ENCODE measurements around the gene C15orf39.
"Not testable (repeated sequence)": the region's sequence is repeated elsewhere in the genome, so short reads cannot be mapped to it uniquely, and the experiment has no call there.

C15orf39 gene

DNA sequence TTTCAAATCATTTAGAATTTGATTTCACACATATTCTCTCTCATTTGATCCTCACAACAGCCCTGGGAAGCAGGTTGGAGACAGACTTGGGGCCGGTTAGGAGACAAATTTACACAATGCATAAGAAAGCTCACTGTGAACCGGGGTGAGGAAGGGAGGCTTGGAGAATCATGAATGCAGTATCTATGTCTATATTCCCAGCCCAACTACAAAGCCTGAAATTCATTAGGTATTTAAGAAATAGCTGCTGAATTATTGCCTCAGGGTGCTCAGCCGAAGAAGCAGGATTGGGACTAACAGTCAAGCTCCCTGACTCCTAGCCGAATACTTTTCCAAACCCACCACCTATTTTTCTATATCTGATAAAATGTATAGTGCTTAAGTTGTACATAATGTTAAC is 48.0 kb downstream of the C15orf39 start:
- H3K4me3 ChIP-seq (ENCODE audit: low read depth, low read length) = no peak overlapping the region
- TF ChIP-seq, protein P1, sequence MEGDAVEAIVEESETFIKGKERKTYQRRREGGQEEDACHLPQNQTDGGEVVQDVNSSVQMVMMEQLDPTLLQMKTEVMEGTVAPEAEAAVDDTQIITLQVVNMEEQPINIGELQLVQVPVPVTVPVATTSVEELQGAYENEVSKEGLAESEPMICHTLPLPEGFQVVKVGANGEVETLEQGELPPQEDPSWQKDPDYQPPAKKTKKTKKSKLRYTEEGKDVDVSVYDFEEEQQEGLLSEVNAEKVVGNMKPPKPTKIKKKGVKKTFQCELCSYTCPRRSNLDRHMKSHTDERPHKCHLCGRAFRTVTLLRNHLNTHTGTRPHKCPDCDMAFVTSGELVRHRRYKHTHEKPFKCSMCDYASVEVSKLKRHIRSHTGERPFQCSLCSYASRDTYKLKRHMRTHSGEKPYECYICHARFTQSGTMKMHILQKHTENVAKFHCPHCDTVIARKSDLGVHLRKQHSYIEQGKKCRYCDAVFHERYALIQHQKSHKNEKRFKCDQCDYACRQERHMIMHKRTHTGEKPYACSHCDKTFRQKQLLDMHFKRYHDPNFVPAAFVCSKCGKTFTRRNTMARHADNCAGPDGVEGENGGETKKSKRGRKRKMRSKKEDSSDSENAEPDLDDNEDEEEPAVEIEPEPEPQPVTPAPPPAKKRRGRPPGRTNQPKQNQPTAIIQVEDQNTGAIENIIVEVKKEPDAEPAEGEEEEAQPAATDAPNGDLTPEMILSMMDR (IDR thresholded peaks at IDR 0.05; ENCODE audit: low read depth, low read length, missing control alignments) = no peak
- no peak for DNase-seq (ENCODE audit: low read depth)

DNA sequence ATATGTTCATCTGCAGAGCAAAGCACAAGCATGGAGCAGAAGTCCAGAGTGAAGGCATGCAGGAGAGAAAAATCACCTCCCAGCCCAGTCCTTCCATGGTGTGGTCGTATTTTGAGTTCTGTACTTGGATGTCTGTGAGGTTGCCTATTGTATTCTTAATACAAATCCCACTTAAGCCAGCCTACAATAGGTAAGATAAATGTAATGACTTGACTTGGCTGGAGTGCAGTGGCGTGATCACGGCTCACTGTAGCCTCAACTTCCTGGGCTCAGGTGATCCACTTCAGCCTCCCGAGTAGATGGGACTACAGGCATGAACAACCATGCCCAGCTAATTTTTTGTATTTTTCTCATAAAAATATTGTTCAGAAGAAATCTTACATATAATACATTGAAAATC is 49.7 kb downstream of the C15orf39 start:
- H3K4me3 ChIP-seq (ENCODE audit: low read depth, low read length); DNase-seq (ENCODE audit: low read depth): not testable (repeated sequence)

DNA sequence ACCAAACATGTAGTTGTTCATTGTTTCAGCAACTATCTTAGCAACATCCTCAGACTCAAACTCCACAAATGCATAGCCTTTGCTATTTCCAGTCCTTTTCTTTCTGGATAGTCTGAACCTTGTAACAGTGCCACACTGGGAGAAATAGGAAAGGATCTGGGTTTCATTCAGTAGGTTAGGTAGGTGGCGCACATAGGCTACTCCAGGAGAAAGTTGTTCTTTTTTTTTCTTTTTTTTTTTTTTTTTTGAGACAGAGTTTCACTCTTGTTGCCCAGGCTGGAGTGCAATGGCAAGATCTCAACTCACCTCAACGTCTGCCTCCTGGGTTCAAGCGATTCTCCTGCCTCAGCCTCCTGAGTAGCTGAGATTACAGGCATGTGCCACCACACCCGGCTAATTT is 50.6 kb downstream of the C15orf39 start:
- not testable (repeated sequence) for H3K4me3 ChIP-seq (ENCODE audit: low read depth, low read length); DNase-seq (ENCODE audit: low read depth)

DNA sequence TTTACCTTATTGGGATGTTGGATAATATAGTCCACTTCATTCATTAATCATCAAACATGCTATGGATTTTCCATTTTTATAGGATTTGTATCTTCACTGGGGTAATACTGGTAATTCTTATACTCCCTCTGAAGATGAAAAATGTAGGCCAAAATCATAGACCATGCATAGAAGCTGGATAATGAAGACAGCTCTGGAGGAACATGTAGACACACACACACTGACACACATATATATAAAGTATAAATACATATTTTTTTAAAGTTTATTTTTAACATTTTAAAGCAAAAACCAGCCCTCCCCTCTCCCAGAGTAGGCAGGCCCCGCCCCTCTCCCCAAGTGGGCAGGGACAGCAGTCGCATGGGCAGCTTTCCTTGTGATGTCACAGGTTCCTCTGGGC is 56.4 kb downstream of the C15orf39 start, which contains the start of gene GOLGA6C:
Gene GOLGA6C, plus strand, starts transcription at position 301 of the 400 bp plus-strand sequence. CDS start 265 bp downstream, outside the sequence.
- DNase-seq (ENCODE audit: low read depth); H3K4me3 ChIP-seq (ENCODE audit: low read depth, low read length): not testable (repeated sequence)

DNA sequence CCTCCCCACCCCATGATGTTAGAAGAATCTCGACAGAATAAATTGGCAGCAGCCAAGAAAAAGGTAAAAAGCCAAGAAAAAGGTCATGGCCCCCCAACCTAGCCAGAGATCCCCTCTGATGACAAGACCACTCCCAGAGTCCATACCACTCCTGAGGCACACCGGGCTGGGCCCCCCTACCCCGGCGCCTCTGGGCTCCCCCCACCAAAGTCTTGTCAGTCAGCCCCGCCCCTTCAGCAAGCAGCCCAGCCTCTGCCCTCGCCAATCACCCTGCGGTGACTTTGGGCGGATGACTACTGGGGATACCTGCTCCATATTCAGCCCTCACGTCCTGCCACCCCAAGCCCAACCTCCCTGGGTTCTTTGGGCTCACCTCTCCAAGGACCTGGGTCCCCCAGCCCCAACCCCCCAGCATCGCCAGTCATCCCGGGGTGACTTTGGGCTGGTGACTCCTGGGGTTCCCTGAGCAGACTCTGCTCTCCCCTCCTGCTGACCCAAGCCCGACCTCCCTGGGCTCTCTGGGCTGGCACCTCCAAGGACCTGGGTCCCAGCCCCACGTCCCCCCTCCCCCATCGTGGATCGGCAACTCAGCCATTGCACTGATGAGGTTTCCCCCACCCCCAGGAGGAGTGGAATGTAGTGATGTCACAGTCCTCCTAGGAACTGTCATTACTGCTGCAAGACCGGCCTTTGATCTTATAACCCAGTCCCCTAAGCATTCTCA is 57.1 kb downstream of the C15orf39 start:
- not testable (repeated sequence) for H3K4me3 ChIP-seq (ENCODE audit: low read depth, low read length); DNase-seq (ENCODE audit: low read depth)

DNA sequence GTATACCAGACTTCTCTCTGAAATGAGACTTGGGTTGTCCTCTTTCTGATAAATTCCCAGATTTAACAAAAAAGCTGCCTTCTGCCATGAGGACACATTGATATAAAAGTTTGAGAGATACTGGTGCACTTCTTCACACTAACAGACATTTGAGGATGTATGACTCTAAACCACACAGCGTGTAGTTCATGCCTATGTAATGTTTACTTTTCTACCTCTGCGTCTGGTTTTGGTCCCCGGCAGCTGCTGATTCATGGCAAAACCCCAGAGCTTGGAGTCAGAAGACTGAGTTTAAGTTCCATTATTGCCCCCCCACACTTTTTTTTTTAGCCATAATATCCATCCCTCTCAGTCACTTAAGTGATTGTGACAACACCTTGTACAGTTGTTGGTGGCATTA is 58.2 kb downstream of the C15orf39 start:
- not testable (repeated sequence) for H3K4me3 ChIP-seq (ENCODE audit: low read depth, low read length); DNase-seq (ENCODE audit: low read depth)
